Lower leg skin (tissue), 3 donors: ENCODE data around the gene PAK5.

Experiments used
- POLR2A ChIP-seq, 2 donors: fragments of 450-650 bp; IDR thresholded peaks; one replicate each; pipeline ENCODE4 v1.6.1; 2016 to 2017; ENCODE audit warnings: antibody characterized with exemption in 2 of 2, mild to moderate bottlenecking in 1 of 2, moderate library complexity in 1 of 2
- TF ChIP-seq, protein P1 (sequence below), 3 donors: fragments of 450-650 bp; IDR thresholded peaks; one replicate each; pipeline ENCODE4 v1.5.1; 2016; ENCODE audit warnings: antibody characterized with exemption in 3 of 3, mild to moderate bottlenecking in 3 of 3, moderate library complexity in 2 of 3

DNA sequence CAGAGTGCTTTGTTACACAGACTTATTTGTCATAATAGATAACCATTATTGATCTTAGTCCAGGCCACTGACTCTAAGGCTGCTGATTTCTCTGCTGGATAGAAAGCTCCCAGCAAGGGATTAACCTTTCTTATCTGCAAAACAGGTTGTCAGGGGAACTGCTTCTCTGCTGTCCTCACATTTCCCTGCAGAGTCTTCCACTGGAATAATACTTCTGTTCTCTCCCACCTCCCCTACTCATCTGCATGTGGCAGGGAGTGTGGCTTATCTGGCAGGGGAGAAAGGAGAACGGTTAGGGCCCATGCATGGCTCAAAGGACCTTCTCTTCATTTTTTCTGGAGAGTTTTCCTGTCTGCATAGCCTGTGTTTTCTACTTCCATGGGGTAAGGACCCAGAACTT, 238.3 kb downstream of the PAK5 start:
- TF ChIP-seq POLR2A (IDR thresholded peaks at IDR 0.05): no peak
- TF ChIP-seq, protein P1, sequence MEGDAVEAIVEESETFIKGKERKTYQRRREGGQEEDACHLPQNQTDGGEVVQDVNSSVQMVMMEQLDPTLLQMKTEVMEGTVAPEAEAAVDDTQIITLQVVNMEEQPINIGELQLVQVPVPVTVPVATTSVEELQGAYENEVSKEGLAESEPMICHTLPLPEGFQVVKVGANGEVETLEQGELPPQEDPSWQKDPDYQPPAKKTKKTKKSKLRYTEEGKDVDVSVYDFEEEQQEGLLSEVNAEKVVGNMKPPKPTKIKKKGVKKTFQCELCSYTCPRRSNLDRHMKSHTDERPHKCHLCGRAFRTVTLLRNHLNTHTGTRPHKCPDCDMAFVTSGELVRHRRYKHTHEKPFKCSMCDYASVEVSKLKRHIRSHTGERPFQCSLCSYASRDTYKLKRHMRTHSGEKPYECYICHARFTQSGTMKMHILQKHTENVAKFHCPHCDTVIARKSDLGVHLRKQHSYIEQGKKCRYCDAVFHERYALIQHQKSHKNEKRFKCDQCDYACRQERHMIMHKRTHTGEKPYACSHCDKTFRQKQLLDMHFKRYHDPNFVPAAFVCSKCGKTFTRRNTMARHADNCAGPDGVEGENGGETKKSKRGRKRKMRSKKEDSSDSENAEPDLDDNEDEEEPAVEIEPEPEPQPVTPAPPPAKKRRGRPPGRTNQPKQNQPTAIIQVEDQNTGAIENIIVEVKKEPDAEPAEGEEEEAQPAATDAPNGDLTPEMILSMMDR (IDR thresholded peaks at IDR 0.05): no peak
